Mesendoderm (in vitro differentiated cells): ENCODE results near the gene KIF2A.

ENCODE experiments used
- DNase-seq: peaks from one replicate; pipeline ENCODE4 v3.0.0; 2013
- H2AK5ac ChIP-seq: 2 replicates; pipeline ENCODE4 v1.6.1; 2013; ENCODE audit warnings: low read length, inconsistent platforms
- H2BK120ac ChIP-seq: 2 replicates; pipeline ENCODE4 v1.6.1; 2013; ENCODE audit warnings: low read depth, mild to moderate bottlenecking, low read length, moderate library complexity, mixed read lengths
- H2BK15ac ChIP-seq: replicated peaks from 2 replicates; pipeline ENCODE4 v1.6.1; 2013; ENCODE audit warnings: low read depth, mild to moderate bottlenecking, moderate library complexity
- H2BK5ac ChIP-seq: 2 replicates; pipeline ENCODE4 v1.6.1; 2013; ENCODE audit warnings: low read length, inconsistent platforms
- H3K18ac ChIP-seq: 2 replicates; pipeline ENCODE4 v1.6.1; 2013; ENCODE audit warnings: mild to moderate bottlenecking, low read length, mixed read lengths
- H3K23ac ChIP-seq: one replicate; pipeline ENCODE4 v1.6.1; 2013; ENCODE audit warnings: low read length
- H3K27ac ChIP-seq: 2 replicates; pipeline ENCODE4 v1.5.1; 2013; ENCODE audit warnings: low read depth, mild to moderate bottlenecking, inconsistent platforms, low read length, moderate library complexity
- H3K27me3 ChIP-seq: 2 replicates; pipeline ENCODE4 v1.6.1; 2013; ENCODE audit warnings: low read length, control low read depth, mild to moderate bottlenecking, inconsistent platforms; ENCODE audit not compliant: insufficient read depth, poor library complexity
- H3K36me3 ChIP-seq: 2 replicates; pipeline ENCODE4 v1.6.1; 2013; ENCODE audit warnings: low read length, inconsistent platforms; ENCODE audit not compliant: control insufficient read depth, insufficient read depth
- H3K4ac ChIP-seq: one replicate; pipeline ENCODE4 v1.6.1; 2013; ENCODE audit warnings: low read depth, mild to moderate bottlenecking, low read length, moderate library complexity
- H3K4me1 ChIP-seq: 2 replicates; pipeline ENCODE4 v1.6.1; 2013; ENCODE audit warnings: low read depth, low read length, inconsistent platforms; ENCODE audit not compliant: control insufficient read depth
- H3K4me2 ChIP-seq: 2 replicates; pipeline ENCODE4 v1.6.1; 2013; ENCODE audit warnings: low read length
- H3K4me3 ChIP-seq: 2 replicates; pipeline ENCODE4 v1.5.1; 2013; ENCODE audit warnings: mild to moderate bottlenecking, low read length
- H3K56ac ChIP-seq: one replicate; pipeline ENCODE4 v1.6.1; 2013; ENCODE audit warnings: low read length
- H3K79me1 ChIP-seq: 2 replicates; pipeline ENCODE4 v1.6.1; 2013; ENCODE audit warnings: low read length, inconsistent platforms
- H3K79me2 ChIP-seq: 2 replicates; pipeline ENCODE4 v1.6.1; 2013; ENCODE audit warnings: mild to moderate bottlenecking, low read length; ENCODE audit not compliant: control insufficient read depth, insufficient read depth
- H3K9ac ChIP-seq: 2 replicates; pipeline ENCODE4 v1.6.1; 2013; ENCODE audit warnings: low read length, inconsistent platforms
- H4K5ac ChIP-seq: one replicate; pipeline ENCODE4 v1.6.1; 2013; ENCODE audit warnings: low read length
- H4K8ac ChIP-seq: one replicate; pipeline ENCODE4 v1.6.1; 2013; ENCODE audit warnings: low read depth, mild to moderate bottlenecking, control low read depth, low read length, moderate library complexity
- WGBS: extraction: QIAGEN DNeasy Blood & Tissue Kit; methylation state at CpG from one replicate; pipeline ENCODE4 v1.1.7; 2013; ENCODE audit warnings: low lambda C conversion rate, missing lambda C conversion rate; ENCODE audit not compliant: insufficient coverage; ENCODE audit errors: extremely low coverage; 5-methylcytosine and 5-hydroxymethylcytosine counted together

KIF2A gene

DNA sequence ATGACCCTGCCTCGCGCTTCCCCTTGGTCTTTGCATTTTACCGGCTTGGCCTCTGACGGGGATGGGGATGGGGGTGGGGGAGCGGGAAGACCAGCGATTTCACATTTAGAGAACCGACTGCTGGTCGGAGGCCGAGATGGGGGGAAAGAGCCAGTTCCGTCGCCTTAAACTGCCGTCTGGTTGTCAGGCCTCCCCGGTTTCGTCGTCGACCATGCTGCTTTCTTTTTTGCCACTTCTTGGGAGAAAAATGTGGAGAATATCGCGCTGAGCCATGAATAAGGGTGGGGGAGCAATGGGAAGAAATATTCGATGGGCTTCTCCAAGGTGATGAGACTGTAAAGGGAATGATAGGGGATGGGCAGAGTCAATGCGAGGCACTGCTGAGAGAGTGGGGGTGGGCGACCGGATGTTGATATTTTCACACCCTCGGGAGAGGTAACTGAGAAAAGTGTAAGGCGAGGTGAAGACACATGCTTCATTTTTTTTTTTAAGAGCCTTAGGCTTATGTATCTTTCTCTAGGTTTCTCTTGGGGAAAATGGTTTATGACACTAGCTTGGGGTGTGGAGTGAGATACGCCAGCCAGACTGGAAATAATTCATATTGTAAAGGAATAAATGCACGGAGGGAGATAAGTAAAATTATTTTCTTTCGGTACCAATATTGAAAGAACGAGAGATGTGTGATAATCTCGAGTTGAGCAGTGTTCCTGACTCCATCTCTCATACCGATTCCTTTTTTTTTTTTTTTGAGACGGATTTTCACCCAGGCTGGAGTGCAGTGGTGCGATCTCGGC lies 1.1 kb downstream of the KIF2A start:
- DNase-seq, result peak; percentile 78
- Histone ChIP-seq H3K36me3 (peaks cover 1% of the 10 kb centered on the region), H4K5ac (no peak overlapping the region), H3K9ac (peak overlapping the region; percentile 92), H2AK5ac (no peak overlapping the region), H3K79me1 (peaks cover under 1% of the 10 kb centered on the region), H3K27me3 (no peaks in the 10 kb centered on the region), H3K4me3 (peak overlapping the region; percentile 82), H2BK5ac (peak overlapping the region; percentile 50), H2BK15ac (no peak overlapping the region), H3K4me2 (peak overlapping the region; percentile 74), H3K27ac (peak overlapping the region; percentile 99), H3K23ac (no peak overlapping the region), H3K4ac (peak overlapping the region; percentile 96), H3K4me1 (peaks cover 6% of the 10 kb centered on the region), H3K79me2 (peaks cover 53% of the 10 kb centered on the region), H3K18ac (peak overlapping the region; percentile 100), H3K56ac (peak overlapping the region; percentile 93), H2BK120ac (peak overlapping the region; percentile 89), H4K8ac (peak overlapping the region; percentile 43)
- no CpG with 5 or more reads among the region's 33 CpGs for whole genome bisulfite sequencing

DNA sequence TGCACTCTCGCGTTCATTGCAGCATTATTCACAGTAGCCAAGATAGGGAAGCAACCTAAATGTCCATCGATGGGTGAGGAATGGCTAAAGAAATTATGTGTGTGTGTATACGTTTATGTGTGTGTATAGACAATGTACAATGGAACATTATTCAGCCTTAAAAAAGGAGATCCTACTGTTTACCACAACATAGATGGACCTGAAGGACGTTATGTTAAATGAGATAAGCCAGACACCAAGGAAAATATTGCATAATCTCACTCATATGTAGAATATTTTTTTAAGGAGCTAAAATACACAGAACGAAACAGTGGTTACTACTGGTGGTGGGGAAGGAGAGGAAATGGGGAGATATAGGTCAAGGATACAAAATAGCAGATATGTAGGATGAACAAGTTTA lies 2.4 kb downstream of the KIF2A start:
- DNase-seq, result no peak
- H3K79me2 ChIP-seq, result peaks cover 62% of the 10 kb centered on the region
- peaks cover 6% of the 10 kb centered on the region for H3K4me1 ChIP-seq
- H2BK5ac ChIP-seq, result no peak overlapping the region
- no peaks in the 10 kb centered on the region for H3K27me3 ChIP-seq
- peaks cover 1% of the 10 kb centered on the region for H3K36me3 ChIP-seq
- no peak overlapping the region for H3K23ac ChIP-seq
- H3K9ac ChIP-seq, result no peak overlapping the region
- H3K4ac ChIP-seq, result no peak overlapping the region
- no CpG with 5 or more reads among the region's 6 CpGs for WGBS
- H4K5ac ChIP-seq, result no peak overlapping the region
- H3K4me2 ChIP-seq, result no peak overlapping the region
- no peak overlapping the region for H4K8ac ChIP-seq
- H3K56ac ChIP-seq, result no peak overlapping the region
- H3K27ac ChIP-seq, result no peak overlapping the region
- H2BK120ac ChIP-seq, result no peak overlapping the region
- H3K18ac ChIP-seq, result no peak overlapping the region
- no peak overlapping the region for H3K4me3 ChIP-seq
- H2BK15ac ChIP-seq, result no peak overlapping the region
- peaks cover 2% of the 10 kb centered on the region for H3K79me1 ChIP-seq
- no peak overlapping the region for H2AK5ac ChIP-seq

DNA sequence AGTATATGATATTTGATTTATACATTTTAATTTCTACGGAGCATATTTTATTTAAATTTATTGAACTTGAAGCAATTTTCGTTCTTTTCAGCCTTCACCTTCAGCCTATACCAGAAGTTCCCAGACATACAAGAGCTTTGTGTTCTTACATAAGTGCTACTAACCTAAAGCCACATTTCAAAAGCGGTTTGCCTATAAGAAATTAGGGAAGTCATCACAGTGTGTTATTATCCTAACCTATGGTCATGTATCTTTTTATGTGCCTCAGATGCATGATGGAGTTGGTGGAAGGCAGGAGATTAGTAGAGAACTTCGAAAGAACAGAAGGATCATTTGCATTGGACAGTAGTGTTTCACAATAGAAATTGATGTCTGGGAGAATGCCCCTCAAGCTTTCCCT lies 3.1 kb downstream of the KIF2A start:
- Histone ChIP-seq H3K4me3 (no peak overlapping the region), H2AK5ac (no peak overlapping the region), H2BK120ac (no peak overlapping the region), H3K56ac (no peak overlapping the region), H4K8ac (no peak overlapping the region), H2BK15ac (no peak overlapping the region), H3K79me2 (peaks cover 69% of the 10 kb centered on the region), H3K36me3 (peaks cover 1% of the 10 kb centered on the region), H3K23ac (no peak overlapping the region), H3K4ac (no peak overlapping the region), H2BK5ac (no peak overlapping the region), H3K4me1 (peaks cover 6% of the 10 kb centered on the region), H3K18ac (no peak overlapping the region), H3K27ac (no peak overlapping the region), H3K27me3 (no peaks in the 10 kb centered on the region), H4K5ac (no peak overlapping the region), H3K4me2 (no peak overlapping the region), H3K79me1 (peaks cover 2% of the 10 kb centered on the region), H3K9ac (peak overlapping the region; percentile 2)
- DNase-seq, result no peak
- no CpG with 5 or more reads among the region's 4 CpGs for WGBS

DNA sequence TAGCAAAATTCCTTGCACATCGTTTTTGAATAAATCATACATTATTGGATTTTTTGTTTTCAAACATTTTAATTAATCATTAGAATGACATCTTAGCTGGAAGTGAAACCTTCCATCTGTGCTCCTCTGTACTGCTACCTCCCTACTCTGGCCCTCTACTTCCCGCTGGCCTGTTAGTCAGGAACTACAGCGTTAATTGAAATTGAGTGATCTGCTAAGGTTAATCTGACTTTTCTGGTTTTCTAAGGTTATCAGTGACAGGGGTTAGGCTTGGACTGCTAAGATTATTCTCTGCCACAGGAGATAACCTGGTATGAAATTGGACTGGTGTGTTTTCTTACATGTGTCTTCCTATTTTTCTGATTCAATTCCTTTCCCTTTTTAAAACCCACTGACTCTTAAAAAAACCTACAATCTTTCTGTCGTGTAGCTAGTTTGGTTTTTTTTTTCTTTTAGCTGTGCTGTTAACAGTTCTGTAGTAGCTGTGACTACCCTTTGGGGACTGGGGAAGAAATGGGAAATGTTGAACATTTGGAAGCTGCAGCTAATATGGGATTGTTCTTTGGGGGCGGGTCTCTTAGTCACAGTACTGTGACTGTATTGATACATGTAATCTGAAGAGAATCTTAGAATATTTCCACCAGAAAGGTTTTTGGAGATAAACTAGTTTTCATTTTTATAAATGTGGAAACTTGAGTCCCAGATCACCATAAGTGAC lies 4.6 kb downstream of the KIF2A start:
- H3K4me1 ChIP-seq, result peaks cover 5% of the 10 kb centered on the region
- H3K23ac ChIP-seq, result no peak overlapping the region
- H4K5ac ChIP-seq, result no peak overlapping the region
- peaks cover 81% of the 10 kb centered on the region for H3K79me2 ChIP-seq
- no peak overlapping the region for H3K4ac ChIP-seq
- peaks cover 4% of the 10 kb centered on the region for H3K79me1 ChIP-seq
- no peak overlapping the region for H3K9ac ChIP-seq
- no peak overlapping the region for H2AK5ac ChIP-seq
- H3K27ac ChIP-seq, result no peak overlapping the region
- peak; percentile 45 for DNase-seq
- no peaks in the 10 kb centered on the region for H3K27me3 ChIP-seq
- peaks cover 1% of the 10 kb centered on the region for H3K36me3 ChIP-seq
- H3K4me3 ChIP-seq, result no peak overlapping the region
- H3K4me2 ChIP-seq, result no peak overlapping the region
- no peak overlapping the region for H3K18ac ChIP-seq
- no peak overlapping the region for H4K8ac ChIP-seq
- H2BK120ac ChIP-seq, result no peak overlapping the region
- WGBS, result no CpG with 5 or more reads among the region's 5 CpGs
- no peak overlapping the region for H3K56ac ChIP-seq
- no peak overlapping the region for H2BK15ac ChIP-seq
- H2BK5ac ChIP-seq, result no peak overlapping the region

DNA sequence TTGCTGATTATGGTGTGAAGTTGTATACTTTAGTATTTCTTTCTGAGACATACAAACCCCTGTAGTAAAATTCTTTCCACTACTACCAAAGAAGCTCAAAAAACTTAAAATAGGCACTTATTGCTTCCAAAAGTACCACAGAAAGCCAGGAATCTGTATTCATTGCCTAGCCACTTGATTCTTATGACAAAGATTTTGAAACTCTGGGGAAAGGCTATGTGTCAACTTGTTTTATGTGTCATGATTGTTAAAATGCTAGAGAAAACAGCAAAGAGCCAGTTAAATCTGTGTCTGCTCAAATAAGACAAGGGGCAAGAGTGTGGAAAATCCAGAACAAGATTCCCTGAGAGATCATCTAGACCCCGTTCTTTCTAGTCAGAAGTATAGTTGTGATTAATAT lies 6.0 kb downstream of the KIF2A start:
- Histone ChIP-seq H4K5ac (no peak overlapping the region), H3K23ac (no peak overlapping the region), H3K56ac (no peak overlapping the region), H3K18ac (no peak overlapping the region), H3K9ac (no peak overlapping the region), H3K36me3 (peaks cover 1% of the 10 kb centered on the region), H2BK120ac (no peak overlapping the region), H2BK5ac (no peak overlapping the region), H3K4me3 (no peak overlapping the region), H3K27ac (no peak overlapping the region), H2AK5ac (no peak overlapping the region), H4K8ac (no peak overlapping the region), H3K79me1 (peaks cover 6% of the 10 kb centered on the region), H3K4me1 (peaks cover 6% of the 10 kb centered on the region), H3K27me3 (no peaks in the 10 kb centered on the region), H3K4me2 (no peak overlapping the region), H3K4ac (no peak overlapping the region), H2BK15ac (no peak overlapping the region), H3K79me2 (peaks cover 87% of the 10 kb centered on the region)
- no CpG with 5 or more reads among the region's 1 CpG for WGBS
- DNase-seq, result no peak
